HG03045 (cell line): ENCODE results near the gene TP53BP1.

Experiments
- ATAC-seq: cut with Tn5 transposase; IDR thresholded peaks from one replicate; pipeline ENCODE4 v1.9.1; 2021; ENCODE audit warnings: mild to moderate bottlenecking, moderate library complexity; ENCODE audit not compliant: unreplicated experiment

The TP53BP1 gene

DNA sequence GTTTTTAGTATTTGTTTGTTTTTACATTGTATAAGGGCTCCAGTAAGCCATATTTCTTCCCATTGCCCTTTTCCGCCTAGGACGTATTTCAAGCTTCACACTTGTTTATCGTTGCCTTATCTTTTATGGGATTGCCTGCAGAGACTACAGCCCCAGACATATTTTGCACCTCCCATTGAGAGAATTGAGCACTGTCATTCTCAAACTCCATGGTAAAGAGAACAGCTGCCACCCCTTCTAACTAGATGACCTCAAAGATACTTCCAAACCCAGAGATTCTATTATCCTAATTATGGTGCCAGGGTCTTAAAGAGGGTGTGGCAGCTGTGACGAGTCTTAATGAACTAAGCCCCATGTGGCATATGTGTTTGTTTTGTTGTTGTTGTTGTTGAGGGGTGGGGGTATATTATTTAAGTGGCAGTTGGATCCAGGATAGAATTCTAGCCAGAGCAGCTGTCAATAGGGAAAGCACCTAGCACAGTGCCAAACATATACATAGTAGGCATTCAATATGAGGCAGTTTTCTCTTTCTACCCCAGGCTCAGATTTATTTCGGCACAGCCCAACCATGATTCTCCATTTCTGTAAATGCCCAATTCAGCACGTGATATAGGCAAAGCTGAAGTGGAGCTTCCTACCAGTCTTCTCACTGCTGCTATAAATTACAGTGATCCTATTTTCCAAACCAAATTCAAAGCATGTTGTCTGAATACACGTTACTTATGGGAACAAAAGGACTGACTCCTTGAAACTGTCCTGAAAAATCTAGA lies 932 bp upstream of the TP53BP1 start:
- no peak for ATAC-seq

DNA sequence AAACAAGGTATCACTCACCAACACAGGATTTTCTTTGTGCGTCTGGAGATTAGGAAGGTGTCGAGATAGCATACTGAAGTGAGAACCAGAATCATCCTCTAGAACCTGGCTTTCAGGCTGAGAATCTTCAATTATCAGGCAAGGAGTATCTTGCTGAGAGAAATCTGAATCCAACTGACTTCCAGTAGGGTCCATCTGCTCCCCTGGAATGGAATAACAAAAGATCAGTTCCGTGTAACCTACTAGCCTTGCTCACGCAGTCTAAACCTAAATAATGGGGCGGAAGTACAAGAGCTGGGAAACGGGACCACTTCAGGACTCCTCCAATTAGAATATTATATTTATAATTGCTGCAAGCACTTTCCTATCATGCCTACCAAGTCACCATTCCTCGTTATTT lies 690 bp downstream of the TP53BP1 start:
- ATAC-seq = no peak

DNA sequence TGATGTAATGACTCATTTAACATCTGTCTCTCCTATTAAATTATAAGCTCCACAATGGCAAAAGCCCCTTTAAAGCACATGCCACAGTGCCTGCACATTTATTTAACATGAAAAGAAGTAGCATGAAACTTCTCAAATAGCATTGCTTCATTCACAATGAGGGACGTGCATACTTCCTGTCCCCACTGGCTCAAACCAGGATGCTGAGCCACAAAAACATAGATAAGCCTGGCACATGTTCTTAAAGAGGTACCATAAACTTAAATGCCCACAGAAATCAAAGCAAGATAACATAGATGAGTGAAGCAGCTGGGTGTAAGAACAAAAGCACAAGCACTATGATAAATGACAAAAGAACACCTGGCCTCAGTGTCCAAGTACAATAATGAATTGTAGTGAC lies 3.8 kb downstream of the TP53BP1 start:
- ATAC-seq = no peak

DNA sequence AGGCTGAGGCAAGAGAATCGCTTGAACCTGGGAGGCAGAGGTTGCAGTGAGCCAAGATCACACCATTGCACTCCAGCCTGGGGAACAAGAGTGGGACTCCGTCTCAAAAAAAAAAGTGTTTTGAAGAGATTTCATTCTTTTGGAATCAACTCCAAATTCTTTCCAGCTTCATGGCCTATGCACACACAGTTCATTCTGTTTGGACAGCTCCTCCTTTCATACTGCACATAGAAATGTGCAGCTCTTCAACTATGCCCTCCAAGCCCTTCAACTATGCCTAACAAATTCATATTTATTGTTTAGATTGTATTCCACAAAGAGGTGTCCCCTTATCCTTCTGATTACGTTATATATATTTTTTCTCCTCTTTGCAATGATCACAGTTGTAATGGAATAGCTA lies 4.2 kb downstream of the TP53BP1 start:
- no peak for ATAC-seq

DNA sequence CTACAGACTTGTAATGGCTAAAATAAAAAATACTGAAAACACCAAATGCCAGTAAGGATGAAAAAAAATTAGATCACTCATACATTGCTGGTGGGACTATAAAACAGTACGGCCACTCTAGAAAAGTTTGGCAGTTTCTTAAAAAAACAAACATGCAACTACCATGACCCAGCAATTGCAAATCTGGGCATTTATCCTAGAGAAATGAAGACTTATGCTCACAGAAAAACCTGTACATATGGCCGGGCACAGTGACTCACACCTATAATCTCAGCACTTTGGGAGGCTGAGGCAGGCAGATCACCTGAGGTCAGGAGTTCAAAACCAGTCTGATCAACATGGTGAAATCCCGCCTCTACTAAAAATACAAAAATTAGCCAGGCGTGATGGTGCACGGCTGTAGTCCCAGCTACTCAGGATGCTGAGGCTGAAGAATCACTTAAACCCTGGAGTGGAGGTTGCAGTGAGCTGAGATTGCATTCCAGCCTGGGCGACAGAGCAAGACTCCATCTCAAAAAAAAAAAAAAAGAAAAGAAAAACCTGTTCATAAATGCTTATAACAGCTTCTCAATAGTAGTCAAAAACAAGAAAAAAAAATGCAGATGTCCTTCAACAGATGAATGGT lies 5.6 kb downstream of the TP53BP1 start:
- ATAC-seq = no peak

DNA sequence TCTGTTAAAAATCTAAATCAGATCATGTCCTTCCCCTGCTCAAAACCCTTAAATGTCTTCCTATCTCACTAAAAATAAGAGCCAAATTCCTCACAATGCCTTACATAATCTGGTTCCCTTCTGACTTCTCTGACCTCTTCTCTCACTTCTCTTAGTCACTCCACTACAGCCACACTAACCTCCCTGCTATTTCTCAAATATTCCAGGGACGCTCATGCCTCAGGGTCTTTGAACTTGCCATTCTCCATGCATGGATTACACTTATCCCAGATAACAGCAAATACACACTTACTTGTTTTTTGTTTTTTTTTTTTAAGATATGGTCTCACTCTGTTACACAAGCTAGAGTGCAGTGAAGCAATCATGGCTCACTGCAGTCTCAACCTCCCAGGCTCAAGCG lies 8.5 kb downstream of the TP53BP1 start:
- no peak for ATAC-seq

DNA sequence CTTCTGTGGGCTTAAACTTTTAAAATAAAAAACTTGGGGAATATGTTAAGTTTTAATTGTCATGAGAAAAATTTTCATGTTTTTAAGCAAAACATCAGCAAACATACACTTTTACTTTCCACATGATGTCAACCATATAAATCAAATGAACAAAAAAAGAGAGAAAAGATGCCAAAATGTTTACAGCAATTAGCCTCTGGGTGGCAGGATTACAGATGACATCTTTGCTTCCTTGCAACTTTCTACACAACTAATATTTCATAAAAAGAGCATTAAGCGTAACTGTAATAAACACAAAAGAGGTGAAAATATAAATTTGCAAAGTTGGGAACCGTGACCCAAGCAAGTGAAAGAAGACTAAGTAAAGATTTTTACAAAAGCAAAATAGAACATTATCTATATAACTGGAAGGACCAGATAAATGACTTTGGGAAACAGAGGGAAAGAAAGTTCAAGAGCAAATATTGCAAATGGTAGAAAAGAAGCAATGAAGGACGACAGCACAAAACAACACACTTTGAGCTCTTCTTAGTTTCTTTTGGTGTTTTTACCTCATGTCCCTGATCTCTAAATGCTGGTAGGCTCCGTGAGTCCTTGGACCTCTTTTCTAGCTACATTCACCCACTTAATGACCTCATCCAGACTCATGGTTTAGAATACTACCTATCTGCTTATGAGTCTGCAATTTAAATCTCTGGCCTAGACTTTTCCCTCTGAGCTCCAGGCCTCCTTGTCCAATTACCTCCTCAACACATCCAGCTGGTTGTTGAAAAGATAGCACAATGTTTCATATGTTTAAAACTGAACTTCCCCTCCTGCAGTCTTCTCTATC lies 9.4 kb downstream of the TP53BP1 start:
- ATAC-seq = no peak

DNA sequence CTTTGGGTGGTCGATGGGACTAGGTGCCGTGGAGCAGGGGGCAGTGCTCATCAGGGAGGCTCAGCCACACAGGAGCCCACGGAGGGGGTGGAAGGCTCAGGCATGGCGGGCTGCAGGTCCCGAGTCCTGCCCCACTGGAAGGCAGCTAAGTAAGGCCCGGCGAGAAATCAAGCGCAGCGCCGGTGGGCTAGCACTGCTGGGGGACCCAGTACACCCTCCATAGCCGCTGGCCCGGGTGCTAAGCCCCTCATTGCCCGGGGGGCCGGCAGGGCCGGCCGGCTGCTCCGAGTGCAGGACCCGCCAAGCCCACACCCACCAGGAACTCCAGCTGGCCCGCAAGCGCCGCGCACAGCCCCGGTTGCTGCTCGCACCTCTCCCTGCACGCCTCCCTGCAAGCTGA lies 19.1 kb downstream of the TP53BP1 start:
- no peak for ATAC-seq

DNA sequence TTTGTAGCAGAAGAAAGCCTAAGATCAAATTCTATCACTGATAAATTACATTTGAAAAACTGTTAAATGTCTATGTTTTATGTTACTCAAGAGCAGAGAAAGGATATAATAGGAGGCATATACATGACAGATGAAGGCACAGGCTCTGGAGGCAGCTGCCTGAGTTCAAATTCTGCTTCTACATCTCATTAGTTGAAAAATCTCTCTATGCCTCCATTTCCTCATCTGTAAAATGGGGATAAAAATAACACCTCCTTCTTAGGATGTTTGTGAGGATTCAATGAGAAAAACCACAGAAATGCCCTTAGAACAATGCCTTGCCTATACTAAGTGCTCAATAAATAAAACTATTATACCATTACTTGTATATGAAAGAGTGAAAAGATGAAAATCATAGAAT lies 21.0 kb downstream of the TP53BP1 start:
- no peak for ATAC-seq

DNA sequence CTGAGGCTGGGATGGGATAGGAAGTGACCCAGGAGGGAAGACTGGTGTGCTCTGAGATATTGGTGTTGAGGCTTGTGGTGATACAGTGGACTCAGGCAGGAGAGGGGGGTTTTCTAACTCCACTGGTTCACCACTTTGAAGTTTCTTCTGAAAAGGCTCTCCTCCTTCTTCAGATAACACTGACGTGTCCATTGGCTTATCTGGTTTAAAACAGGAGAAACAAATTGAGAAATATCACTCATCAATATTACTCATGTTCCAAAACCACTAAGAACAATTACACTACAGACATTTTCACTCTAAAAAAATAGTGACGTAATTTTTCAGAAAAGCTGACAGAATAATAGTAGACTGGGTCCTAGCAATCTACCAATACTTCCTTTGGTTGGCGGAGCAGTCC lies 23.1 kb downstream of the TP53BP1 start:
- ATAC-seq = no peak

DNA sequence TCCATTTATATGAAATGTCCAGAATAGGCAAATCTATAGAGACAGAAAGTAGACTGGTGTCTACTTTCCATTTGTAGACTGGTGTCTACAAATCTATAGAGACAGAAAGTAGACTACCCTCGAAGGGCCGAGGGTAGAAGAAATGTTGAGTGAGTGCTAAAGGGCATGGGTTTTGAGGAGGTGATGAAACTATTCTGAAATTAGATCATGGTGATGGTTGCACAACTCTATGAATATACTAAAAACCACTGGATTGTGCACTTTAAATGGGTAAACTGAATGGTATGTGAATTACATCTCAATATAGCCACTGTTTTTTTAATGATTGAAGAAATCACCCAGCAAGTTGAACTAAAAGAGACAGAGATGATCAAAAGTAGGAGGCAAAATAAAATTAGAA lies 27.9 kb downstream of the TP53BP1 start:
- ATAC-seq = no peak

DNA sequence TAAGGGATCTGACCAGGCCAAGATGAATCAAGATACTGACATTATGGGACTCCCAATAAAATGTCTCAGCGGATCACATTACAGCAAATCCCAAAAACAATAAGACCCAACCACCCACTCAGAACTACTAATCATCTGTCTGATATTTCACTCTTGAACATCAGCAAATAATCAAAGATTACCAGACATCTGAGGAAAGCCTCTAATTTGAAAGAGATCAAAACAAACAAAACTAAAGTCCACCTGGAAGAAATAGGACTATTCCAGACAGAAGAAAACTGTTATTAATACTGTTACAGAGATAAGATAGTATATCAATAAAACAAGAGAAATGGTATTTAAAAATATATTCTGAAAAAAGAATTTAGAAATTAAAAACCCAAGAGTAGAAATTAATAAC lies 29.0 kb downstream of the TP53BP1 start:
- ATAC-seq = no peak

DNA sequence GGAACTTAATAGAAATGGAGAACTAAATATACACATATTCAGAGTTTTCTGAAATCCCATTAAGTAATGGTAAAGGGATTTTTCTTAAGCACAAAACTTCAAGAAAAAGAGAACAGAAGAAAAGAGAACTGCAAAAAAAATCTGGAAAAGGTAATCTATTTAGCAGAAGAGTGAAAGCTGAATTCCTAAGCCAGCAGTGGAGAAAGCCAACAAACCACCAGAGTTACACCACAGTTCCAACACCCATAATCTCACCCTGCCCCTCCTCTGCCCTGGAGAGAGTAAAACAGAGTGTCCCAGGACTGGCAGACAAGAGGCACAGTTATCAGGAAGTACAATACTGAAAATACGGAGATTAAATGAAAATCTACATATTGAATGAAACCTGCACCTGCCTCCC lies 29.4 kb downstream of the TP53BP1 start:
- ATAC-seq = no peak

DNA sequence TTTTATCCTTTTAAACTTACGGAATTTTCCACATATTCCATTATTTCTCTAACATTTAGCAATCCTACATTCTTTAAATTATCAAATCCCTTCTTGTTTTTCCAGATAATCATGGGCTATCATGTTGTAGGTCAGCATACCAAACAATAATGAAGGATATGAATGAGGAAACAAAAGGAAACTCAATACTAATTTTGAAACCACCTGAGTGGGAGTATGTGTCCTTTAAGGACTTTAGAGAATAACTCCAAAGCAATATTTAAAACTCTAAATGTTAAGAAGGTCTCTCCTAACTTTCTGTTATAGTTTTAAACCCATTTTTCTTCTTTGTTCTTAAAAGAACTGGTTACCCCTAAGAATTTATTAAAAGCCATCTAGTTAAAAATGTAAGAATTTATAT lies 43.0 kb downstream of the TP53BP1 start:
- no peak for ATAC-seq

DNA sequence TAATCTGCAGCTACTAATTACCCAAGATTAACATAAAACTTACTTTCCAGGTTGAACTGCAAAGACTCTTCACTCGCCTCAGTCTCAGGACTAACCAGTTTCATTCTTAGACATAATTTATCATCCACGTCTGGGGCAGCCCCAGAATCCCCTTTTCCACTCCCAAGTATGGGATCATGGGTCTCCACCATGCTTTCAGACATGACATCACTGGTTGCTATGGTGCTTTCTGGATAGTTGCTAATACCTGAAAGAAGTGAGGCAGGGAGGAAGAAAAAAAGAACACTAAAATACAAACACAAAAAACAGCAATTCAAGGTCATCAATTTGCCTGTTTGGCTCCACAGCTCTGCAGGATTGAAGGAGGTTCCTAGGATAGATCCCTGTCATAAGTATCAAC lies 46.6 kb downstream of the TP53BP1 start:
- no peak for ATAC-seq

DNA sequence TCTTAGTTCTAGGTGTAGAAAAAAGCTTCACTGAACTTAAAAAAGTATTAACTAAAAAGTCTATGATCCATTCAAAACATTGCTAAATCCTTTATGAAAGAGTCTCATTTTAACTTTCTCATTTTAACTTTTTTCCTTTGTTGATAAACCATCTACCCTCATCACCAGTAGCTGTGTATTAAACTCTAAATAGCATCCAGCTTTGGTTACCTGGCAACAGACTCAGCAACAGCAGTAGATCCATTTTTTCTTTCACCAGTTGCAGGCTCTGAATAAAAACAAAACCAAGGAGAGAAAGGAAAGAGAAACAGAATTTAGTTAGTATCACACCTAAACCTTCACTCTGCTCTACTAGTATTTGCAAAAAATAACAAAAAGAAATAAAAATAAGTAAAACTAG lies 51.6 kb downstream of the TP53BP1 start:
- ATAC-seq = no peak

DNA sequence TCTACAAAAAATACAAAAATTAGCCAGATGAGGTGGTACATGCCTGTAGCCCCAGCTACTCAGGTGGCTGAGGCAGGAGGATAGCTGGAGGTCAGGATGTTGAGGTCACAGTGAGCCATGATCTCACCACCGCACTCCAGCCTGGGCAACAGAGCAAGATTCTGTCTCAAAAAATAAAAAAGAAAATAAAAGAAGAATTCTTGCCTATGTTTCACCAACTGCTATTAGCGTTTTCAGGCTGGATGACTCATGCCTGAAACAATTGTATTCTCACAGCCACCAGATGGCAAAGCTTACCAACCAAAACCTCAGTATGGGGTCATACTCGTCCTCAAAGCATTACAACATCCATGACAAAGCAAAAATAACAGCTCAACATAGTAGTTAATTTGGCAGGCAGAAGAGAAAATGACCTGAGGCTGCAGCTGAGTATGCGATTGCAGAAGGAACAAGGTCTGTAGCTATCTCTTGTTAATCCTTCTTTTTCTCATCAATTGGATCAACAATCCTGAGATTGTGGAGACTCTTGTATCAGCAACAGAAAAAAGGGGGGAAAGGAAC lies 52.2 kb downstream of the TP53BP1 start:
- peak; percentile 61 for ATAC-seq

DNA sequence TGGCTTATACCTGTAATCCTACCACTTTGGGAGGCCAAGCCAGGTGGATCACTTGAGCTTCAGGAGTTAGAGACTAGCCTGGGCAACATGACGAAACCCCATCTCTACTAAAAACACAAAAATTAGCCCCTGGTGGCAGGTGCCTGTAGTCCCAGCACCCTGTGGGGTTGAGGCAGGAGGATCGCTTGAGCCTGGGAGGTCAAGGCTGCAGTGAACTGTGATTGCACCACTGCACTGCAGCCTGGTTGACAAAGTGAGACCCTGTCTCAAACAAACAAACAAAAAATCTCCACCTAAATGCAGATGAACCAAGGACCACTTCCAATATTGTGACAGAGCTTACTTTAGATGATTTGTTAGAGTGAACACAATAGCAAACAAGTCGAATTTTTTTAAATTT lies 53.7 kb downstream of the TP53BP1 start:
- ATAC-seq = no peak

DNA sequence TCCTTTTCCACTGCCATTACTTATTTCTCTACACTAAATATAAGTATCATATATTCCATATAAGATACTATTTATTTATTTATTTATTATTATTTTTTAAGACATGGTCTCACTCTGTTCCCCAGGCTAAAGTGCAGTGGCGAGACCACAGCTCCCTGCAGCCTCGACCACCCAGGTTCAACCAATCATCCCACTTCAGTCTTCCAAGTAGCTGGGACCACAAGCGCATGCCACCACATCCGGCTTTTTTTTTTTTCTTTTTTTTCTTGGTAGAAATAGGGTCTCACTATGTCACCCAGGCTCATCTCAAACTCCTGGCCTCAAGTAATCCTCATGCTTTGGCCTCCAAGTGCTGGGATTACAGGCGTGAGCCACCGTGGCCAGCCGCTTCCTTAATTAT lies 56.6 kb downstream of the TP53BP1 start:
- no peak for ATAC-seq

DNA sequence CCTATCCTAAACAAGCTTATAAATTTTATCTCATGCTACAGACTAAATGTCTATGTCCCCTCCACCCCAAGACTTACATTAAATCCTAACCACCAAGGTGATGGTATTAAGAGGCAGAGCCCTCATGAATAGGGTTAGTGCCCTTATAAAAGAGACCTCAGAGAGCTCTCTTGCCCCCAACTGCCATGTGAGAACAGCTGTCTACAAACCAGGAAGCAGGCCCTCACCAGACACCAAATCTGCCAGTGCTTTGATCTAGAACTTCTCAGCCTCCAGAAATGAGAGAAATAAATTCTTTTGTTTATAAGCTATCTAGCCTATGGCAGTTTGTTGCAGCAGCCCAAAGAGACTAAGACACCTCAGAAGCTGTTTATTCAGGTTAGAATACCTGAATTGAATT lies 58.5 kb downstream of the TP53BP1 start:
- no peak for ATAC-seq

DNA sequence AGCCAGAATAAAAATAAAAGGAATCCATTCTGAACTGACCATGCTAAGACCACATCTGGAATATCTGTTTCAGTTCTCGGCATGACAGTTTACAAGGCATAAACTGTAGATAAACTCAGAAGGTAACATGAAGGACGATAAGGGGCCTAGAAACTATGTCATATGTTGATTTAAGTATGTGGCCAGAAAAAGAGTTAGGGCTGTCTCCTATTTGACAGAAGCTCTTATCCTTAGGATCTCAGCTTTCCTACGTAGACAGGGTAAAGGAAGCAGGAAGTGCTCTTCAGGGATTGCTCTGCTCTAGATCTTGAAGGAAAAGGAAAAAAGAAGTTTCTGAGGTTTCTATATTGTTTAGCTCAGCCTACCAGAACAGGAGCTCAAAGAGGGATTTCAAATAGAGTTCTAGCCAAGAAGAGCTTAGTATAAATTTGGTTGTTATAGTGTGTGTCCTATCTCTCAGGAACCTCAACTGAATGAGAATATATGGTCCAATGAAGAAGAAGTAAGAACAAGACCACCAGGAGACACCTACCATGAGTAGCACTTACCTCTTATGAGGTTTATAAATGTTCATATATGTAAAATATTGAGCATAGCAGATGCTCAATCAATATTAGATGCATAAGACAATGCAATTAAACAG lies 59.2 kb downstream of the TP53BP1 start:
- ATAC-seq = no peak
